H9 (cell line): Measurements from ENCODE around the gene ZNF652. TPM values are rescaled to one million over a fixed set of nuclear protein-coding genes. Genes with fewer than 3 reads are reported as not detected.

ENCODE experiments used
- DNase-seq: peaks from one replicate; pipeline ENCODE4 v3.0.0-alpha.2; 2017
- H2AFZ ChIP-seq: one replicate; pipeline ENCODE4 v1.6.1; 2013; ENCODE audit warnings: mild to moderate bottlenecking, low read length, control low read depth, moderate library complexity
- H2AK5ac ChIP-seq: 2 replicates; pipeline ENCODE4 v1.6.1; 2013; ENCODE audit warnings: low read length, control low read depth, mixed read lengths; ENCODE audit not compliant: insufficient read length
- H2BK120ac ChIP-seq: one replicate; pipeline ENCODE4 v1.6.1; 2013; ENCODE audit warnings: low read depth, mild to moderate bottlenecking, low read length, control low read depth, inconsistent platforms; ENCODE audit not compliant: poor library complexity, severe bottlenecking
- H2BK12ac ChIP-seq: 2 replicates; pipeline ENCODE4 v1.6.1; 2013; ENCODE audit warnings: low read length, control low read depth, mixed read lengths, low read depth; ENCODE audit not compliant: insufficient read length
- H2BK15ac ChIP-seq: 2 replicates; pipeline ENCODE4 v1.6.1; 2013; ENCODE audit warnings: low read depth, low read length, control low read depth
- H2BK20ac ChIP-seq: one replicate; pipeline ENCODE4 v1.6.1; 2013; ENCODE audit warnings: low read depth, mild to moderate bottlenecking, low read length, control low read depth, inconsistent platforms; ENCODE audit not compliant: poor library complexity, severe bottlenecking
- H2BK5ac ChIP-seq: 2 replicates; pipeline ENCODE4 v1.6.1; 2013; ENCODE audit warnings: low read length, control low read depth, mixed read lengths; ENCODE audit not compliant: insufficient read length
- H3K14ac ChIP-seq: 2 replicates; pipeline ENCODE4 v1.6.1; 2013; ENCODE audit warnings: low read length, control low read depth; ENCODE audit not compliant: insufficient read depth
- H3K18ac ChIP-seq: 2 replicates; pipeline ENCODE4 v1.6.1; 2013; ENCODE audit warnings: low read depth, mild to moderate bottlenecking, mixed read lengths, low read length, control low read depth; ENCODE audit not compliant: insufficient read length
- H3K23ac ChIP-seq: 2 replicates; pipeline ENCODE4 v1.6.1; 2013; ENCODE audit warnings: low read length, control low read depth, mixed read lengths, low read depth; ENCODE audit not compliant: insufficient read length
- H3K23me2 ChIP-seq: 2 replicates; pipeline ENCODE4 v1.6.1; 2013; ENCODE audit warnings: low read depth, mild to moderate bottlenecking, mixed read lengths, low read length, control low read depth; ENCODE audit not compliant: insufficient read length, poor library complexity, severe bottlenecking
- H3K27ac ChIP-seq: 2 replicates; pipeline ENCODE4 v1.5.1; 2013; ENCODE audit warnings: low read length, control low read depth, mixed read lengths, low read depth; ENCODE audit not compliant: insufficient read length
- H3K27me3 ChIP-seq: 2 replicates; pipeline ENCODE4 v1.6.1; 2013; ENCODE audit warnings: low read length, control low read depth, inconsistent platforms; ENCODE audit not compliant: insufficient read depth
- H3K4ac ChIP-seq: 2 replicates; pipeline ENCODE4 v1.6.1; 2013; ENCODE audit warnings: low read depth, mild to moderate bottlenecking, control low read depth, inconsistent platforms, low read length, moderate library complexity
- H3K4me1 ChIP-seq: 2 replicates; pipeline ENCODE4 v1.6.1; 2013; ENCODE audit warnings: low read length, control low read depth, inconsistent platforms; ENCODE audit not compliant: insufficient read depth
- H3K4me2 ChIP-seq: 2 replicates; pipeline ENCODE4 v1.6.1; 2013; ENCODE audit warnings: low read length, control low read depth, mixed read lengths; ENCODE audit not compliant: insufficient read length, insufficient read depth
- H3K56ac ChIP-seq: 2 replicates; pipeline ENCODE4 v1.6.1; 2013; ENCODE audit warnings: low read depth, mild to moderate bottlenecking, mixed read lengths, low read length, control low read depth; ENCODE audit not compliant: insufficient read length
- H3K79me1 ChIP-seq: 2 replicates; pipeline ENCODE4 v1.6.1; 2013; ENCODE audit warnings: low read depth, mild to moderate bottlenecking, moderate library complexity, low read length, control low read depth, inconsistent platforms; ENCODE audit not compliant: insufficient read depth, poor library complexity, severe bottlenecking
- H3K79me2 ChIP-seq: 2 replicates; pipeline ENCODE4 v1.6.1; 2013; ENCODE audit warnings: low read length, control low read depth, inconsistent platforms; ENCODE audit not compliant: insufficient read depth
- H3K9ac ChIP-seq: 2 replicates; pipeline ENCODE4 v1.6.1; 2013; ENCODE audit warnings: low read length, control low read depth, mixed read lengths; ENCODE audit not compliant: insufficient read length; ENCODE audit errors: extremely low read depth
- H3K9me3 ChIP-seq: one replicate; pipeline ENCODE4 v1.6.1; 2013; ENCODE audit warnings: low read depth, low read length, inconsistent platforms; ENCODE audit not compliant: control insufficient read depth
- H3T11ph ChIP-seq: one replicate; pipeline ENCODE4 v1.6.1; 2013; ENCODE audit warnings: mild to moderate bottlenecking, low read length, control low read depth, inconsistent platforms
- H4K20me1 ChIP-seq: one replicate; pipeline ENCODE4 v1.6.1; 2013; ENCODE audit not compliant: control insufficient read depth, insufficient read length, insufficient read depth
- H4K5ac ChIP-seq: 2 replicates; pipeline ENCODE4 v1.6.1; 2013; ENCODE audit warnings: low read depth, mild to moderate bottlenecking, mixed read lengths, low read length, control low read depth; ENCODE audit not compliant: insufficient read length
- H4K8ac ChIP-seq: replicated peaks from 2 replicates; pipeline ENCODE4 v1.6.1; 2013; ENCODE audit warnings: low read length, control low read depth, mixed read lengths, low read depth; ENCODE audit not compliant: insufficient read length
- H4K91ac ChIP-seq: 2 replicates; pipeline ENCODE4 v1.6.1; 2013; ENCODE audit warnings: low read depth, mild to moderate bottlenecking, moderate library complexity, mixed read lengths, low read length, control low read depth; ENCODE audit not compliant: insufficient read length
- H3K27ac Mint-ChIP-seq, 3 experiments: 2 replicates in 2 of 3; 3 replicates in 1 of 3; pipeline ENCODE4 v1.8.0; 2020 to 2021; ENCODE audit warnings: mixed read lengths in 3 of 3, mild to moderate bottlenecking in 1 of 3, moderate library complexity in 1 of 3
- H3K27me3 Mint-ChIP-seq: 2 replicates; pipeline ENCODE4 v1.8.0; 2021; ENCODE audit warnings: low read depth, mild to moderate bottlenecking, moderate library complexity, mixed read lengths
- H3K36me3 Mint-ChIP-seq, 3 experiments: 2 replicates in 2 of 3; 3 replicates in 1 of 3; pipeline ENCODE4 v1.8.0; 2020 to 2021; ENCODE audit warnings: low read depth in 3 of 3, mixed read lengths in 3 of 3; ENCODE audit not compliant: insufficient read depth in 1 of 3
- H3K4me1 Mint-ChIP-seq, 2 experiments: 2 replicates each; pipeline ENCODE4 v1.8.0; 2020; ENCODE audit warnings: mixed read lengths in 2 of 2
- H3K4me3 Mint-ChIP-seq, 2 experiments: 2 replicates in 1 of 2; 3 replicates in 1 of 2; pipeline ENCODE4 v1.8.0; 2020 to 2021; ENCODE audit warnings: mild to moderate bottlenecking in 2 of 2, mixed read lengths in 2 of 2, moderate library complexity in 1 of 2
- H3K9me3 Mint-ChIP-seq, 2 experiments: 2 replicates in 1 of 2; 3 replicates in 1 of 2; pipeline ENCODE4 v1.8.0; 2020; ENCODE audit warnings: mild to moderate bottlenecking in 2 of 2, mixed read lengths in 2 of 2, moderate library complexity in 1 of 2
- CTCF ChIP-seq: fragments of 200-600 bp; sonication (generic); conservative IDR thresholded peaks from 3 replicates; pipeline ENCODE4 v1.8.0; 2021; ENCODE audit warnings: antibody characterized with exemption, mild to moderate bottlenecking
- WGBS: extraction: QIAGEN DNeasy Blood & Tissue Kit; methylation state at CpG from one replicate; pipeline ENCODE4 v1.1.7; 2013; ENCODE audit warnings: missing lambda C conversion rate, low lambda C conversion rate, mixed read lengths; ENCODE audit not compliant: insufficient read length; ENCODE audit errors: extremely low coverage; 5-methylcytosine and 5-hydroxymethylcytosine counted together
- total RNA-seq: library from RNA; stranded (reverse); gene quantifications from 2 replicates; pipeline ENCODE4 v1.2.1, GENCODE V29; 2021

ZNF652 gene
- total RNA-seq, 1 experiment from 2014 or later, result 33.6 TPM

- Histone ChIP-seq H3K27ac (no peak overlapping the region), H2BK120ac (no peak overlapping the region), H4K5ac (no peak overlapping the region), H2BK20ac (no peak overlapping the region), H3K4ac (no peak overlapping the region), H3K18ac (no peak overlapping the region), H4K91ac (no peak overlapping the region), H3K9me3 (no peaks in the 10 kb centered on the region), H3K79me2 (peaks cover 4% of the 10 kb centered on the region; the same call in 1 of the 2 replicates), H2BK15ac (no peak overlapping the region), H3K79me1 (peaks cover 13% of the 10 kb centered on the region), H2AFZ (no peak overlapping the region), H3K27me3 (no peaks in the 10 kb centered on the region), H3K14ac (no peak overlapping the region), H2BK12ac (no peak overlapping the region), H3K4me2 (no peak overlapping the region), H2BK5ac (no peak overlapping the region), H2AK5ac (no peak overlapping the region), H3K23me2 (no peaks in the 10 kb centered on the region), H3T11ph (no peak overlapping the region), H4K20me1 (no peaks in the 10 kb centered on the region), H3K23ac (no peak overlapping the region), H3K9ac (no peak overlapping the region), H3K56ac (no peak overlapping the region), H3K4me1 (no peaks in the 10 kb centered on the region), H4K8ac (no peak overlapping the region)
- Mint-ChIP-seq H3K36me3 (peaks cover 0 to 2% (median 0%) of the 10 kb centered on the region in 3 experiments; a peak in 1 of 7 replicates), H3K4me3 (no peak overlapping the region), H3K4me1 (peaks cover 10 to 19% of the 10 kb centered on the region in 2 experiments), H3K27me3 (no peaks in the 10 kb centered on the region), H3K9me3 (no peaks in the 10 kb centered on the region), H3K27ac (peak overlapping the region in 1 of 3 experiments; percentile 48; a peak in 1 of 7 replicates)
- DNase-seq, result no peak
- no peak for TF ChIP-seq CTCF
- WGBS, result no CpG with 5 or more reads among the region's 8 CpGs
Observed at GRCh38 chr17:49337884-49338283, 24.2 kb downstream of the ZNF652 start.
